Measurements from ENCODE around the gene ANKRD12.

The ANKRD12 gene

DNA sequence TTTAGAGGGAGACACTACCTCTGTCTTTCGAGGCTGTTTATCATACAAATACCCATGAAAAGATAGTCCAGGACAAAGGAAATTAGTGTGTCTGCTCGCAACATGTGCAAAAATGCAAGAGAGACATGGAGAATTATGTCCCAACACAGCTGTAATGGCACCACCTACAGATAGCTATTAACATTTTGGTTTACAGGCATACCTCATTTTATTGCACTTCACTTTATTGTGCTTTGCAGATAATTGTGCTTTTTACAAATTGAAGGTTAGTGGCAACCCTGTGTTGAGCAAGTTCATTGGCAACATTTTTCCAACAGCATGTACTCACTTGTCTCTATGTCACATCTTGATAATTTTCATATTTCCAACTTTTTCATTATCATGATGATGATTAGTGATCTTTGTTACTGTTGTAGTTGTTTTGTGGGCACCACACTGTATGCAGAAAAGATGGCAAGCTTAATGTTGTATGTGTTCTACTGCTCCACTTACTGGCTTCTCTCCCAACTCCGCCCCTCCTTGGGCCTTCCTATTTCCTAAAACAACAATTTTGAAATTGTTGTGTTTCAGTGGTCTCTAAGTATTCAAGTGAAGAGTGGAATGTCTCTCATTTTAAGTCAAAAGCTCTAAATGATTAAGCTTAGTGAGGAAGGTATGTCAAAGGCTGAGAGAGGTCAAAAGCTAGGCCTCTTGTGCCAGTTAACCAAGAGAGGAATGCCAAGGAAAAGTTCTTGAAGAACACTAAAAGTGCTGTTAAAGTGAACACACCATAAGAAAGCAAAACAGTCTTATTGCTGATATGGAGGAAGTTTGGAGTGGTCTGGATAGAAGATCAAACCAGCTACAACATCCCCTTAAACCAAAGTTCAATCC is 52.0 kb downstream of the ANKRD12 start:
- no peak for DNase-seq

DNA sequence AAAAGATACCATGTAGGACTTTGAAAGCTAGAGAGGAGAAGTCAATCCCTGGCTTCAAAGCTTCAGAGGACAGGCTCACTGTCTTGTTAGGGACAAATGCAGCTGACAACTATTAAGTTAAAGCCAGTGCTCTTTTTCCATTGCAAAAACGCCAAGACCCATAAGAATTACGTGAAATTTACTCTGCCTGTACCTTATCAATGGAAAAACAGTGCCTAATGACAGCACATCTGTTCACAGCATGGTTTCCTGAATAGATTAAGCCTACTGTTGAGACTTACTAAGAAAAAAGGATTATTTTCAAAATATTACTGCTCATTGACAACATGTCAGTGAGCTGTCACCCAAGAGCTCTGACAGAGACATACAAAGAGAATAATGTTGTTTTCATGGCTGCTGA is 52.9 kb downstream of the ANKRD12 start:
- DNase-seq = no peak

DNA sequence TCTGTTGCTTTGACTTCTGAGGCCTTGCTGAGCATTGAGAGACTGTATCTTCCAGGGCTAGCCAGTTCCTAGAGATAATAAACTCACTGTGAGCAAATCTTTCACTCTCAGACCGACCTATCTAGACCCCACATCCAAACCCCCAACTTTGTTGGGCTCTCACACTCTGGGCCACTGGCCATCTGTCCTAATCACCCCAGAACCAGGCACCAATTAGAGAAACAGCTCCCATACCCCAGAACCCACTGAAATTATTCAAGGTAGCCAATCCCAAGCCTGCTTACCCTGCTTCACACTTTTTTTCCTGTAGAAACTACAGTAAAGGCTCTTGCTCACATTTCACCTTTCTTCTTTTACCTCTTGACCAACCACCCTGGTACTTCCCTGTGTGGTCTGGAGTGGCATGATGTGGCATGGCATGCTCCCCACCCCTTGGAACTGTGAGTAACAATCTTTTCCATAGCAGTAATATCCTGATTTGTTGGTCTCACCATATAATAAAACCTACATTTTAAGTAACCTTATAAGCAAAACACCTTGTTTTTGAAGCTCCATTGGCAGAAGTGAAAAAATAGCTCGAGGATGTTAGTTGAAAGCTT is 55.2 kb downstream of the ANKRD12 start:
- no peak for DNase-seq

DNA sequence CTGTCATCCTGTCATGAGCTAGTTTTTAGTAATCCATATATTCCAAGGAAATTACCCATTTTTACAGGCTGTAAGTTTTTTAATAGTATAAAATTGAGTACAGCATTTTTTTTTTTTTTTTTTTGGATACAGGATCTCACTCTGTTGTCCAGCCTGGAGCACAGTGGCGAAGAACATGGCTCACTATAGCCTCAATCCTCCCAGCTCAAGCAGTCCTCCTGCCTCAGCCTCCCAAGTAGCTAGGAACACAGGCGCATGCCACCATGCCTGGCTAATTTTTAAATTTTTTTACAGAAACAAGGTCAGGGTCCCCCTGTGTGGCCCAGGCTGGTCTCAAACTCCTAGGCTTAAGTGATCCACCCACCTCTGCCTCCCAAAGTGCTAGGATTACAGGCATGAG is 56.5 kb downstream of the ANKRD12 start:
- DNase-seq = no peak

DNA sequence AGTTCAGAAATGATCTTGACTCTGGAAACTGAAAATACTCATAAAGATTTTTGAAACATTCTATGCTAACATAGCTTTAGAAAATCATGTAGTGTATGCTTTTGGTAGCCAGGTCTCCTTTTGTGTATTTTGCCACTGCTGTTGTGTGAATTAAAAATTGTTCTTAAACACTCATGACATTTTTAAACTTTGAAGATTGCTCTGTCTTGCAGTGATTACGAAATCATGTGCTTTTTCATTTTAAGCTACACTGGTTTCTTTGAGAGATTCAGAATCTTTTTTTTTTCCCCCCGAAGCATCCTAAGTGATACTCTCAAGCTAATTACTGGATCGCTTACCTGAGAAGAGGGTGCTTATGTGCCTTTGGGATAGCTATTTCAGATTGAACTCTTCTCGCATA is 60.0 kb downstream of the ANKRD12 start:
- no peak for DNase-seq

DNA sequence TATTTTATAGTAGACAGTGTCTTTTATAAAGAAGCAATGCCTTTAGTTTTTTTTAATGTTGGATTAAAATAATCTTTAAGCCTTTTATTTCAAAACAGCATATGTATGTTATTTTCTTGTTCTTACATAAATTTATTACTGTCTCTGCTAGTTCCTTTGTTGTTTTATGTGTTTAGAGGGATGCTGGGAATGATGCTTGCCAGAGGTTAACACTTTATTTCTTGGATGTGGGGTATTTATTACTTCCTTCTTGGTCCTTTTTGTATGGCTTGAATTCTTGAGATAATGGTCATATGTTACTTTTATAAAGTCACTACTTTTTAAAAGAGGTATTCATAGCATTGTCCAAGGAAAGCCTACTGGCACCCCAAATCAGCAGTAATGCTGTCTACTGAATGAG is 63.1 kb downstream of the ANKRD12 start:
- no peak for DNase-seq

DNA sequence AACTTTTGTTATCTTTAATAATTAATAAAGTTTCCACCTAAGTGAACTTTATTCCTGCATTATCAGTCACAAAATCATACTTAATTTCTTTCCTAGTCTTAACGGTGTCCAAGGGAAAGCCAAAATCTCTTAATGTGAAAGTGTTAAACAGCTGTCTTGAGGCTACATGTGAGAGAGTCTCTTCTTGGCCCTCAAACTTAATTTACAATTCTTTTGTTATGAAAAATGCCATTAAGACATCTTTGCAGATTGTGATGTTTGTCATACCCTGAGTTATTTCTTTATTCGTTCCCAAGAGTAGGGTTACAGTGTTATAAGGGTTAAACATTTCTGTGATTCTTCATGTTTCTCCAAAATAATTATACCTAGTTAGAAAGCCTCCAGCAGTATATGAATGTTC is 64.6 kb downstream of the ANKRD12 start:
- no peak for DNase-seq

DNA sequence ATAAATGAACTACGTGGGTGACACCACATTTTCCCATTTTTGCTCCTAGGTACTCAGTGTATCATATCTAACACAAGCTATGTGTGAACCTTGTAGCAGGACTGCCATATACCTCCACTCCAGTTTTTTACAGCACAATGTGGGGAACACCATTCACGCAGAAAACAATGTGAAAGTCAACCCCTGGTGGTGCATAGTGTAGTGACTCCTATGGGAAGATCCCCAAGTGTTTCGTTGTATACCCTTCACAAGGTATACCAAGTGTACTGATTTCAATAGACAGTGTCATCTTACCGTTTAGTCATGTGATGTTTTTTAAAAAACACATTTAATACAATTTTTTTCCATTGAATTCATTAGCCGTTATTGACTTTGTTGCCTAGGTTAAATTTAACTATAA is 68.1 kb downstream of the ANKRD12 start:
- DNase-seq = no peak

DNA sequence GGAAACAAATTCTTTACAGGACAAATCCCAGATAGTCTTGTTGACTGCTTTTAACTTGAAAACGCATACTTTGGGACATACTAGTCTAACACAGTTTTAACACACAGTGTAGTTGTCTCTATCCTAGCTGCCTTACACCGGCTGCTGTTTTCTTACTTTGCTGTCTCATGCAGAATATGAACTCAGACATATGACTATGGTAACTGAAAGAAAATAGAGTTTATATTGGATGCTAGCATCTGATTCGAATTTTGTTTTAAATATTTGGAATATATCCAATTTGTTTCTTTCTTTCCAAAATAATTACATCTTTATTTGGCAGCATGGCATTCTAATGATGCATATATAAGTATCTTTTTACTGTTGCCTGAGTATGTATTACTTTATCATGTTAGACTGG is 69.8 kb downstream of the ANKRD12 start:
- no peak for DNase-seq

DNA sequence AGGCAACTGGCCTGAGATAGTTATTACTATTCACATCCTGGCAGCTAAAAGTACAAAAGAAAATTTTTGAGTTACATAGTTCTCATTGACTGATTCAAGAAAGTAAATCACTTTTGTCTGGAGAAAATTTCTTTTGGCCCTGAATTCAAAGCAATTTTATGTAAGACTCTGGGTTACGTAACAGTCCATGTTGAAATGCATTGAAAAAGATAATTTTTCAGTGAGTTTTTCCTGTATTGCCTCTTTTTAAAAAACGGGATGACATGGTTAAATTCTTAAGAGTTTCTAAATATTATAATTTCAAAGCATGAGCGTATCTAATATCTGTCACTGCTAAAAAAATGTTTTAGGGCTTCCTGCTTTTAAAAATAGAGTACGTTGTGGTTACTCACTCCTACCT is 72.7 kb downstream of the ANKRD12 start:
- DNase-seq = no peak

DNA sequence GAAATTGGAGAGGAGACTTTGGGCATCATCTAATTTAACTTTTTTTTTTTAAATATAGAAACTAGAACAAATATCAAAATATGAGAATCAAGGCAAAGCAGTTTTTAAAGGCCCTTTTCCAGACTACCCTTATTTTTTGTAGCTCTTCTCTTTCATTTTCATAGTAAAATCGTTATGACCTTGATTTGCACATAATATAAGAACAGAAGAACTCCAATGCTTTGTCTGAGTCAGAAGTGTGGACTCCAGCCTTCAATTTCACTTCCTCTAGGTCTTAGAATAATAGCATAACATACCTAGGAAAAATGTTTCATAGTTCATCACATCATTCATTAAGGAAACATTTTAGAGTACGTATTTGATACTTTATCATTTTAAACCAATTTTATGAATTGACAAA is 74.4 kb downstream of the ANKRD12 start:
- no peak for DNase-seq

DNA sequence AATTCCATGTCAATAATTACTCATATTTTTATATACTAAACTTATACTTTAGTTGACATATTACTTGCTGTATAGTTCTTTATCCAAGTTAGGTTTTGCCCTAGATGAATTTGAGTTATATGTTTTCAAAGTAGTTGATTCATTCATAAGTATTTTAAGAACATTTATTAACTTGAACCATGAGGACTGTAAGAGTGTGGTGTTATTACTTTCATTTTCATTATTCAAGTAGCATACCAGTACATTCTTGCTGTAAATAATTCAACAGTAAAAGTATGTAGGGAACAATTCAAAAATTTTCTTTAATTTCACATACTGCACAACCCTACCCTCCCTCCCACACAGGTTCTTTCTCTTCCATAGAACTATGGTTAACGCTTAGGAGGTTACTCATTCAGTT is 75.4 kb downstream of the ANKRD12 start:
- DNase-seq = no peak

DNA sequence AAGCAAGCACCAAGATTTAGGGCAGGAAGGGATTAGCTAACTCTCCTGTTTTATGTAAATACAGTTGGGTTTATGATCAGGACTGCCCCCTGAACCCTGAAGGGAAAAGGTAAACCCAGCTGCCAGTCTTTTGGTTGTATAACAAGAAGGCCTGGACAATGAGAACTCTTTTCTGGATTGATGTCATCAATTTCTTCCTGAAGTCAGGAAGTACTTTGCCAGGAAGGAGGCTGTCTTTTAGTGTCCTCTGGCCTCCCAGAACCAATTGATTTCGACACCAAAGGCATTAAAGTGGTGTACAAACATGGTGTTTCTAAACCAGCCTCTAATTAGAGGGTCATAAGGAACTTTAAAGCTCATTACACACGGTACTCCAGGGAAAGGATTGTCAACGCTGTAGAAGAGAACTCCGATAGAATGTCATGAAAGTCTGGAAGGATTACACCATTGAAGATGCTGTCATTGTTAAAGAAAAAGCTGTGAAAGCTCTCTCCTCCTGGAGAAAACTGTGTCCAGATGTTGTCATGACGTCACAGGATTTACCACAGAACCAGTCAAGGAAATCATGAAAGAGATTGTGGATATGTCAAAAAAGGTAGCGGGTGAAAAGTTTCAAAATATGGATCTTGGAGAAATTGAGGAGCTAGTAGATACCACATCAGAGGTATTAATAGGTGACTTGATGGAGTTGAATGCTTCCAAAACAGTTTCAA is 78.8 kb downstream of the ANKRD12 start:
- DNase-seq = no peak

DNA sequence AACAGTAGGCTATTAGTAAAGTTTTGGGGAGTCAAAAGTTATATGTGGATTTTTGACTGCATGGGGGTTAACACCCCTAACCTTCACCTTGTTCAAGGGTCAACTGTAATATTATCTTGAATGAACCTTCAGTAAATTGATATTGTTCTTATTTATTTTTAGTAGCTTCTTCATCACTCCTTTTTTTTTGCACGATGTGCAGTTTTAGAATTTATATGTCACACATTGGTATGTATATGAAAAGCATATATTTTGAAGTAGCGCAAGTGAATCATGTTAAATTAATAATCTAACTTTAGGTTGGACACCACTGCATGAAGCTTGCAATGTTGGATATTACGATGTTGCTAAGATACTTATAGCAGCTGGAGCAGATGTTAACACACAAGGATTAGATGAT is 79.9 kb downstream of the ANKRD12 start:
- DNase-seq = no peak

DNA sequence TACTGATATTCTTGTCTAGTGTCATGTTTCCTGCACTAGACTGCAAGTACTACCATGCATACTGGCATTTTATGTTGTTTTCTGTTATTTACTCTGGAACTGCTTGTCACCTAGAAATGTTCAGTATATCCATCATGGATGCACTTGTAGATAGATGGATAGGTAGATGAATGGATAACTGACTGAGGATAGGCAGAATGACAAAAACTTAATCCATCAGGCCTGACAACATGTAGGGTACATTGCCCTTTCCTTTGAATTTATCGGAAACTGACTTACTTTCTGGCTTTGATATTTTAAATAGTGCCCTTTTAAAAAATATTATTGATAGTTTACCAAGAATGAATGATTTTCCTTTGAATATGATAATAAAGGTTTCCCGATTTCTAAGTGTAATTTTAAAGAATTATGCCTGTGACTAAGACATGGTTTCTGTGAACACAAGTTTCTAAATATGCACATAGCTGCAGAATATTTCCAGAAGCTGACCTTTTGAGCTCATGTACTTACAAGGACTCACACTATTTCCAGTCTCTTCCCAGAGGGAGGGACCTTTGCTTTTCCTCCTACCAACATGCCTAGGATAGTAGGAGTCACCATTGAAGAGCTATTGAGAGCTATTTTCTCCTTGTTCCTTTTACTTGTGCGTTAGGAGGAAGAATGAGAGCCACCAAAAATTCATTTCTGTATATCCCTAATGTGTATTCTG is 81.3 kb downstream of the ANKRD12 start:
- no peak for DNase-seq

DNA sequence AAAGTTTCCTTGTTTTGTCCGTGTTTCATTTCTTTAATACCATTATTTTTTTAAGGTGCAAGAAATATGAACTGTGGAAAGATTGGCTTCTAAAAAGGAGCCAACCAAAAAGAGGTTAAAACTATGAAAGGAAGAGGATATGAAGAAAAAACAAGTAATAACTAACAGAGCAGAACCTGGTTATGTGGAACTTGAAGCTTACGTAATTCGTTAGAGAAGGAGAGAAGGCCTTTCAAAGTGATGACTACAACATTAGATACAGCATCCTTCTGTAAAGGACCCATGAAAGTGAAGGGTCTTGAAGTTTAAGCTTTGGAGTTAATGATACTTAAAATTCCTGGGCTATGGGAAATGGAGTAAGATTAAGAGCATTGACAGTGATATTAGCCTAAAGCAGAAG is 84.5 kb downstream of the ANKRD12 start:
- no peak for DNase-seq

DNA sequence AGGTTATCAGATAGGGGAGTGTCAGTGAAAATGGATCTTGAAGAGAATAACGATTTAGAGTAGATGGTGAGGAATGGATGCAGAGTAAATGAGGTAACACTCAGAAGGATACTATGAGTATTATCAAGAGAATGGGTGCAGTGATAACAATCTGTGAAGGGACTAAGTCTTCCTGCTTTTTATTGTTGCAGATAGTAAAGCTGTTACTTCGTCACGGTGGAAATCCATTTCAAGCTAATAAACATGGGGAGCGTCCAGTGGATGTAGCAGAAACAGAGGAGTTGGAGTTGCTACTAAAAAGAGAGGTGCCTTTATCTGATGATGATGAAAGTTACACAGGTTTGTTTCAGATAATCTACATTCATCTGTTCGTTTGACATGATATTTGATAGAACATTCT is 85.1 kb downstream of the ANKRD12 start:
- no peak for DNase-seq

DNA sequence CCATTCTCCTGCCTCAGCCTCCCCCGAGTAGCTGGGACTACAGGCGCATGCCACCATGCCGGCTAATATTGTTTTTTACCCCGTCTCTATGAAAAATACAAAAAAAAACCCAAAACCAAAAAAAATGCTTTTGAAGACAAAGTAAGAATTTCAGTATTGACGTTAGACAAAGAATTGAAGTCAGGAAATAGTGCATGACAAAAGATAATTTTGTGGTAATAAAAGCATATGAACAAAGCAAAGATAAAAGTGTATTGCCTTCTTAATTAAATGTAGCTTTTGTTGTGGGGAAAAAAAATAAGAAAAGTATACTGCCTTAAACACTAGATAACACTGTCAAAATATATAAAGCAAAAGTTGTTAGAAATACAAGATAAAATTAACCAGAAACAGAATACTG is 86.8 kb downstream of the ANKRD12 start:
- DNase-seq = no peak

DNA sequence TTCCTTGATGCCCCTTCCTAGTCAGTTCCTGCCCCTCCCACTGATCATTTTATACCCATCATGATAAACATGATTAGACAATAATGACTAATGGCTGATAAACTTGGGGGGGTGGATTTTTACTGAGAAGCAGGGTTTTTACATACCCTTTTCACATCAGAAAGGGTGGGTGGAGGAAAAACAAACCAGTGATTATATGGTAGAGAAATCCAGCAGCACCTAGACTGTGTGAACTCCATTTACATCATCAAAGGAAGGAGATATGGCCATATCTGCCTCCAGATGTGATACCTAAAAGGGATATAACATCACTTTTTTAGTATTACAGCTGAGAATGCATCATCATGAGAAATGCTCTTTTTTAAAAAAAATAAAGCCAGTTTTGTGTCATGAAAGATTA is 89.9 kb downstream of the ANKRD12 start:
- no peak for DNase-seq

DNA sequence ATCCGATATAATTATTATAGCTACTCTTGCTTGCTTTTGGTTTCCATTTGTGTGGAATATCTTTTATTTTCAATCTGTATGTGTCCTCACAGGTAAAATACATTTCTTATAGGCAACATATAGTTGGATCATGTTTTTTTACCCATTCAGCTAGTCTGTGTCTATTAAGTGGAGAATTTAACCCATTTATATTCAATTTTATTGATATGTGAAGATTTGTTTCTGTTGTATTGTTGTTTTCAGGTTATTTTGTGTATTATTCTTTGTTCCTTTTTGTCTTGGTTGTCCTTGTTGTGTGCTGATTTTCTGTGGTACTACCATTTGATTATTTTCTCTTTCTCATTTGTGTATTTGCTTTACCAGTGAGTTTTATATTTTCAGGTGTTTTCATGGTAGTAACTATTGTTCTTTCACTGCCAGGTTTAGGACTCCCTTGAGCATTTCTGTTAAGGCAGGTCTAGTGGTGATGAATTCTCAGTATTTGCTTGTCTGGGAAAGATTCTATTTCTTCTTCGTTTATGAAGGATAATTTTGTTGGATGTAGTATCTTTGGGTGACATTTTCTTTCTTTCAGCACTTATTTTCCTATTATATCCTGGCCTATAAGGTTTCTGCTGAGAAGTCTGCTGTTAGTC is 95.4 kb downstream of the ANKRD12 start:
- no peak for DNase-seq

DNA sequence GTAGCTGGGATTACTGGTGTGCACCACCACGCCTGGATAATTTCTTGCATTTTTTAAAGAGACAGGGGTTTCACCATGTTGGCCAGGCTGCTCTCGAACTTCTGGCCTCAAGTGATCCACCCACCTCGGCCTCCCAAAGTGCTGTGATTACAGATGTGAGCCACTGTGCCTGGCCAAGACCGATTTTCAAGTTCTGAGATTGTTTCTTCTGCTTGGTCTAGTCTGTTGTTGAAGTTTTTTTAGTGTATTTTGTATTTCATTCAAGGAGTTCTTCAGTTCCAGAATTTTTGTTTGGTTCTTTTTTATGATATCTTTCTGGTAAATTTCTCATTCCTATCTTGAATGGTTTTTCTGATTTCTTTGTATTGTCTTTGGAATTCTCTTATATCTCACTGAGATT is 96.4 kb downstream of the ANKRD12 start:
- no peak for DNase-seq

DNA sequence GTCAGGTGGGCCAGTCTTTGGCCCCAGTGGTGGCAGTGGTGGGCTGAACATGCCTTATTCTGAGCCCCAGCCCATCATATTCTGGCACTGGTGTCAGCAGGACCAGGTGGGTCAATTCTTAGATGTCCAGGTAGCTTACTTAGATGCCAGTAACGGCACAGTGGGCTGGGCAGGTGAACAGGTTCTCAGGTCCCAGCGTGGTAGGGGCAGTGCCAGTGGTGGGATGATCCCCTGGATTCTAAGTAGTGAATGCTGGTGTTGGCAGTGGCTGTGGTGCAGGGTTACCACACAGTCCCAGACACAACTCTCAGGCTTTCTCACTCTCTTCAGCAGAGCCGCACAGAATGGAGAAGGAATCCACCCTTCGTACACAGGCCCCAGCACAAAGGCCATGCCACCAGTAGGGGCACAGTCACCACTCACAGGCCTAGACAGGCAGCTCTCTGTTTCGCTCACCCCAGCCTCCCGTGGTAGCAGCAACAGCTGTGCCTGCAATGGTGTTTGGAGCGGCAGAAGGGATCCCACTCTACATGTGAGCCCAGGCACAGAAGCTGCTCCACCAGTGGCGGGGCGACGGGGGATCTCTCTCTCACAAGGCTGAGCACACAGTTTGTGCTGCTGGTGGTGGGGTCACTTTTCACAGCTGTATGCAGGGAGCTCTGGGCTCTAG is 97.3 kb downstream of the ANKRD12 start:
- DNase-seq = no peak

All from CD4-positive, alpha-beta T cell treated with Interleukin-21 for 1 hour (primary cell).